Mesendoderm (in vitro differentiated cells): ENCODE data around the gene TADA2A.
A peak's percentile ranks its signal among the peaks of the same experiment; 100 is the strongest.

Source experiments
- DNase-seq: peaks from one replicate; pipeline ENCODE4 v3.0.0; 2013
- H2AK5ac ChIP-seq: 2 replicates; pipeline ENCODE4 v1.6.1; 2013; ENCODE audit warnings: low read length, inconsistent platforms
- H2BK120ac ChIP-seq: 2 replicates; pipeline ENCODE4 v1.6.1; 2013; ENCODE audit warnings: low read depth, mild to moderate bottlenecking, low read length, moderate library complexity, mixed read lengths
- H2BK15ac ChIP-seq: replicated peaks from 2 replicates; pipeline ENCODE4 v1.6.1; 2013; ENCODE audit warnings: low read depth, mild to moderate bottlenecking, moderate library complexity
- H2BK5ac ChIP-seq: 2 replicates; pipeline ENCODE4 v1.6.1; 2013; ENCODE audit warnings: low read length, inconsistent platforms
- H3K18ac ChIP-seq: 2 replicates; pipeline ENCODE4 v1.6.1; 2013; ENCODE audit warnings: mild to moderate bottlenecking, low read length, mixed read lengths
- H3K23ac ChIP-seq: one replicate; pipeline ENCODE4 v1.6.1; 2013; ENCODE audit warnings: low read length
- H3K27ac ChIP-seq: 2 replicates; pipeline ENCODE4 v1.5.1; 2013; ENCODE audit warnings: low read depth, mild to moderate bottlenecking, inconsistent platforms, low read length, moderate library complexity
- H3K27me3 ChIP-seq: 2 replicates; pipeline ENCODE4 v1.6.1; 2013; ENCODE audit warnings: low read length, control low read depth, mild to moderate bottlenecking, inconsistent platforms; ENCODE audit not compliant: insufficient read depth, poor library complexity
- H3K36me3 ChIP-seq: 2 replicates; pipeline ENCODE4 v1.6.1; 2013; ENCODE audit warnings: low read length, inconsistent platforms; ENCODE audit not compliant: control insufficient read depth, insufficient read depth
- H3K4ac ChIP-seq: one replicate; pipeline ENCODE4 v1.6.1; 2013; ENCODE audit warnings: low read depth, mild to moderate bottlenecking, low read length, moderate library complexity
- H3K4me1 ChIP-seq: 2 replicates; pipeline ENCODE4 v1.6.1; 2013; ENCODE audit warnings: low read depth, low read length, inconsistent platforms; ENCODE audit not compliant: control insufficient read depth
- H3K4me2 ChIP-seq: 2 replicates; pipeline ENCODE4 v1.6.1; 2013; ENCODE audit warnings: low read length
- H3K4me3 ChIP-seq: 2 replicates; pipeline ENCODE4 v1.5.1; 2013; ENCODE audit warnings: mild to moderate bottlenecking, low read length
- H3K56ac ChIP-seq: one replicate; pipeline ENCODE4 v1.6.1; 2013; ENCODE audit warnings: low read length
- H3K79me1 ChIP-seq: 2 replicates; pipeline ENCODE4 v1.6.1; 2013; ENCODE audit warnings: low read length, inconsistent platforms
- H3K79me2 ChIP-seq: 2 replicates; pipeline ENCODE4 v1.6.1; 2013; ENCODE audit warnings: mild to moderate bottlenecking, low read length; ENCODE audit not compliant: control insufficient read depth, insufficient read depth
- H3K9ac ChIP-seq: 2 replicates; pipeline ENCODE4 v1.6.1; 2013; ENCODE audit warnings: low read length, inconsistent platforms
- H4K5ac ChIP-seq: one replicate; pipeline ENCODE4 v1.6.1; 2013; ENCODE audit warnings: low read length
- H4K8ac ChIP-seq: one replicate; pipeline ENCODE4 v1.6.1; 2013; ENCODE audit warnings: low read depth, mild to moderate bottlenecking, control low read depth, low read length, moderate library complexity
- WGBS: extraction: QIAGEN DNeasy Blood & Tissue Kit; methylation state at CpG from one replicate; pipeline ENCODE4 v1.1.7; 2013; ENCODE audit warnings: low lambda C conversion rate, missing lambda C conversion rate; ENCODE audit not compliant: insufficient coverage; ENCODE audit errors: extremely low coverage; 5-methylcytosine and 5-hydroxymethylcytosine counted together

Gene TADA2A

DNA sequence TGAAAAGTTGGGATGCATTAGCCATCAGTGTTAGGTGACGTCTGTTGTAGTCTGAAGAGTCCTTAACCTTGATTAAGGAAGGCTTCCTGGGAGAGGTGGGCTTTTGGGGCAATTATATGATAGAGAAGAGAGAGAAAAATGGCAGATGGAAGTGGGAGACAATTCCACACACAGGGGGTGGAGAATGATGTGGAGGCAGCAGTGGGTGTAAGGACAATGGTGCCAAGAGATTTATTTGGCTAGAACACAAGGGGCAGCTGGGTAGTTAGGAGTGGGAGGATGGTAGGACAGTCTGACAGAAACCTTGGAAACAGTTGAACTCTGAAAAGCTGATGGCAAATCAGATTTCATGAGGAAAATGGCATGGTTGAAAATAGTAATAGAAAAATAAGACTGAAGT is 72.3 kb downstream of the TADA2A start:
- Histone ChIP-seq H3K79me1 (no peaks in the 10 kb centered on the region), H3K4me3 (no peak overlapping the region), H3K4me1 (no peaks in the 10 kb centered on the region), H2BK15ac (no peak overlapping the region), H3K4ac (no peak overlapping the region), H3K18ac (no peak overlapping the region), H3K27ac (no peak overlapping the region), H3K23ac (no peak overlapping the region), H4K8ac (no peak overlapping the region), H2BK120ac (no peak overlapping the region), H3K56ac (no peak overlapping the region), H3K79me2 (no peaks in the 10 kb centered on the region), H2BK5ac (no peak overlapping the region), H3K36me3 (peaks cover 7% of the 10 kb centered on the region), H3K9ac (no peak overlapping the region), H4K5ac (no peak overlapping the region), H3K4me2 (no peak overlapping the region), H2AK5ac (no peak overlapping the region), H3K27me3 (no peaks in the 10 kb centered on the region)
- no peak for DNase-seq
- WGBS = no CpG with 5 or more reads among the region's 1 CpG

DNA sequence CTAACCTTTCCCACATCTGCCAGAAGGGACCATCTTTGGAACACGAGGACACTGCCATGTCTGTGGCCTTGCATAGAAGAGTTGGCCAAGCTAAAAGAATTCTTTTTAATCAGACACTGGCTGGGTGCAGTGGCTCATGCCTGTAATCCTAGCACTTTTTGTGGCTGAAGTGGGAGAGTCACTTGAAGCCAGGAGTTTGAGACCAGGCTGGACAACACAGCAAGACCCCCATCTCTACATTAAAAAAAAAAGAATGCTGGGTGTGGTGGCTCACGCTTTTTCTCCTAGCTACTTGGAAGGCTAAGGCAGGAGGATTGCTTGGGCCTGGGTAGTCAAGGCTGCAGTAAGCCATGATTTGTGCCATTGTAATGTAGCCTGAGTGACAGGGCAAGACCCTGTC is 73.7 kb downstream of the TADA2A start:
- H4K5ac ChIP-seq = no peak overlapping the region
- H2AK5ac ChIP-seq = no peak overlapping the region
- no peak overlapping the region for H4K8ac ChIP-seq
- no peaks in the 10 kb centered on the region for H3K79me1 ChIP-seq
- H2BK120ac ChIP-seq = no peak overlapping the region
- H3K4me2 ChIP-seq = no peak overlapping the region
- H3K79me2 ChIP-seq = no peaks in the 10 kb centered on the region
- no peak overlapping the region for H3K56ac ChIP-seq
- H2BK15ac ChIP-seq = no peak overlapping the region
- no peak overlapping the region for H3K4ac ChIP-seq
- no peak for DNase-seq
- H3K18ac ChIP-seq = no peak overlapping the region
- no CpG with 5 or more reads among the region's 2 CpGs for WGBS
- H3K4me3 ChIP-seq = no peak overlapping the region
- H3K23ac ChIP-seq = no peak overlapping the region
- no peak overlapping the region for H3K27ac ChIP-seq
- no peak overlapping the region for H3K9ac ChIP-seq
- H3K36me3 ChIP-seq = peaks cover 3% of the 10 kb centered on the region
- H3K4me1 ChIP-seq = no peaks in the 10 kb centered on the region
- no peaks in the 10 kb centered on the region for H3K27me3 ChIP-seq
- H2BK5ac ChIP-seq = no peak overlapping the region

DNA sequence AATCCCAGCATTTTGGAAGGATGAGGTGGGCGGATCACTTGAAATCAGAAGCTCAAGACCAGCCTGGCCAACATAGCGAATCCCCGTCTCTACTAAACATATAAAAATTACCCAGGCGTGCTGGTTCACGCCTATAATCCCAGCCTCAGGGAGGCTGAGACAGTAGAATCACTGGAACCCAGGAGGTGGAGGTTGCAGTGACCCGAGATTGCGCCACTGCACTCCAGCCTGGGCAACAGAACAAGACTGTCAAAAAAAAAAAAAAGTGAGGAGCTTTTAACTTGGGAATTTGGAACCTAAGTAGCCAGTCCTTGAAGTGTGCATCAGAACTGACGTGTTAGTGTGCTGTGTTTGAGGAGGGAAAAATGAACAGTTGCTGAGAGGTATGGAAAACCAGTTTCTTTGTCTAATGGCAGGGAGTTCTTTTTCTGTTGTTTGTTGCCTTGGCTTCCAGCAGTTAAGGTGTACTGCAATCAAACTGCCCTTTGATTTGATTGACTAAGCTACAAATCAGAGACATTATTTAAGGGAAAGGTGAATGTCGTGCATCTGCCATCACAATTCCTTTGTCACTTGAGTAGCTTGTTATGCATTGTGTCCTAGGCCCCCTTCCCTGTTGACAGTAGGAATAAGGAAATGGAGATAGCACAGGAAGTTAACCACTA is 74.4 kb downstream of the TADA2A start:
- H3K4ac ChIP-seq = no peak overlapping the region
- no CpG with 5 or more reads among the region's 9 CpGs for WGBS
- no peaks in the 10 kb centered on the region for H3K79me2 ChIP-seq
- no peaks in the 10 kb centered on the region for H3K27me3 ChIP-seq
- H3K56ac ChIP-seq = no peak overlapping the region
- no peak overlapping the region for H3K9ac ChIP-seq
- H3K4me3 ChIP-seq = no peak overlapping the region
- no peak overlapping the region for H4K5ac ChIP-seq
- H3K18ac ChIP-seq = no peak overlapping the region
- no peak overlapping the region for H4K8ac ChIP-seq
- peaks cover 3% of the 10 kb centered on the region for H3K36me3 ChIP-seq
- H2BK120ac ChIP-seq = no peak overlapping the region
- H2BK15ac ChIP-seq = no peak overlapping the region
- H3K4me1 ChIP-seq = no peaks in the 10 kb centered on the region
- H3K4me2 ChIP-seq = no peak overlapping the region
- no peaks in the 10 kb centered on the region for H3K79me1 ChIP-seq
- H2BK5ac ChIP-seq = no peak overlapping the region
- DNase-seq = no peak
- no peak overlapping the region for H3K23ac ChIP-seq
- no peak overlapping the region for H2AK5ac ChIP-seq
- no peak overlapping the region for H3K27ac ChIP-seq

DNA sequence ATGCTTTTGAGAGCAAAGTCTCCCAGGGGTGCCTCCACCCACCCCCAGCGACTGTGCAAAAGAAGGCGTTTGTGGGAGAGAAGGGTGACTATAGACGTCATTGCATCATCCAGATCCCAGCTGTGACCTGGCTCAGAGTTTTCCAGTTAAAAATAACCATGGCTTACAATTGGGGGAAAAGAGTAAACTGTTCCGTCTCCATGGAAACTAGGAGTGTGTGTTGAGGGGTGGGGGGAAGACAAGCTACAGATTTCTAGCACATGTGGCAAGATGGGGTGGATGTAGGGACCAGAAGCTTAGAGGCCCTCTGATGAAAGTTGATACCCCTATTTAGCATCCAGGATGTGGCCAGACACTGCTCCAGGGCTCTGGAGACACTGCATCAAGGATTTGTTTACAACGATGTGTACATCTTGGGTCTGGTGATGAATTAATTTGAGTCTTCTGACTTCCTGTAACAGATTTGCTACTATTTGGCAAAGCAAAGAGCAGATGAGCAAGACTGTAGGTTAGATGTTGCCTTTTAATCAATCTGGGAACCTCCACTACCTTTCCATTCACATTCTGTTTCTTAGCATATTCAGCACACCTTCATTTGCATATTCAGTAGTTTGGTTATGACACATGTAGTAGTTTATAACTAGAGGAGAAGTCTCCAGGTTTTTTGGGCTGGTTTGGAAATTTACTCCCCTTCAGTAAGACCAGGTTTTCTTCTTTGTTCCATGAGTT is 76.8 kb downstream of the TADA2A start:
- H3K4me3 ChIP-seq = no peak overlapping the region

DNA sequence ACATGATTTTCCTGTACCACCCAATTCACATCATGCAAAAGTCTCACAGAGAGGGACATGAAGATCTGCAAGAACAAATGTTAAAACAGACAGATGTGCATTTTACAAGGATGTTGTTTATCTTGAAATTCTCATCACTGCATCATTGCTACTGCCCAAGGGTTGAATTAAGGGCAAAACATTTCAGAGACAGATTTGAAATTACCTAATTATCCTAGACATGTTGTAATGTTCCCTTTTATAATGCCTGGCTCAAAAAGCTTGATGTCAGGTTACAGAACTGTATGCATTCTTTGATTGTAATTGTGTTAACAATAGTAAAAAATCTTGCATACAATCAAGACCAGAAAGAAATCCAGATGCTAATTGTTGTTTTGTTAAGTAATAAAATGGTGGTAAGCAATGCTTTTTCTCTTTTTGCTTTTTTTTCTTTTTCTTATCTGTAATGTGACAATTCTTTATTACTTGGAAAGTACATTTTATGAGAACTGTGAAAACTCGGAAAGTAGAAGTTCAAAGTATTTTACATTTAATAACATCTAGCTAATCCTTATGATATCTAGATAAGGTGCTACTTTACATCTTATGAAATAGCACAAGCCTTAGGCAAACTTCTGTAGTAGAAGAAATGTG is 79.4 kb downstream of the TADA2A start:
- no peak overlapping the region for H3K4me2 ChIP-seq
- WGBS = no CpG with 5 or more reads among the region's 1 CpG
- no peak overlapping the region for H3K4me3 ChIP-seq
- H2BK5ac ChIP-seq = no peak overlapping the region
- H3K56ac ChIP-seq = no peak overlapping the region
- no peak overlapping the region for H4K5ac ChIP-seq
- peaks cover 2% of the 10 kb centered on the region for H3K4me1 ChIP-seq
- H4K8ac ChIP-seq = no peak overlapping the region
- H3K18ac ChIP-seq = no peak overlapping the region
- H2BK120ac ChIP-seq = no peak overlapping the region
- H3K27ac ChIP-seq = no peak overlapping the region
- H3K23ac ChIP-seq = no peak overlapping the region
- no peak overlapping the region for H2BK15ac ChIP-seq
- no peak overlapping the region for H2AK5ac ChIP-seq
- no peaks in the 10 kb centered on the region for H3K79me1 ChIP-seq
- no peak overlapping the region for H3K4ac ChIP-seq
- no peak overlapping the region for H3K9ac ChIP-seq
- H3K79me2 ChIP-seq = no peaks in the 10 kb centered on the region
- no peak for DNase-seq
- H3K27me3 ChIP-seq = no peaks in the 10 kb centered on the region
- H3K36me3 ChIP-seq = no peaks in the 10 kb centered on the region

More for the DNA sequence above, 76.8 kb downstream of the TADA2A start:
- Histone ChIP-seq H3K18ac (peak overlapping the region; percentile 63), H4K5ac (no peak overlapping the region), H3K56ac (peak overlapping the region; percentile 17), H3K79me2 (no peaks in the 10 kb centered on the region), H3K36me3 (no peaks in the 10 kb centered on the region), H2BK120ac (no peak overlapping the region), H3K4ac (no peak overlapping the region), H3K9ac (no peak overlapping the region), H4K8ac (no peak overlapping the region), H2BK15ac (no peak overlapping the region), H3K79me1 (no peaks in the 10 kb centered on the region), H2BK5ac (no peak overlapping the region), H3K4me2 (no peak overlapping the region), H3K27me3 (no peaks in the 10 kb centered on the region), H3K4me1 (no peaks in the 10 kb centered on the region), H2AK5ac (no peak overlapping the region), H3K23ac (no peak overlapping the region), H3K27ac (no peak overlapping the region)
- no CpG with 5 or more reads among the region's 5 CpGs for WGBS
- DNase-seq = peak; percentile 65
